ENCODE results near the gene RBM38.

The RBM38 gene

GRCh38 chr20:57458400-57459160 is 67.4 kb downstream of the RBM38 start:
- DNase-seq = no peak

All from GOT3 (cell line).